Stimulated activated CD4-positive, alpha-beta T cell treated with anti-CD3 and anti-CD28 coated beads, Interleukin-1b, Interleukin-23, amount 100 ng/mL, for 4 hours (primary cell): Measurements from ENCODE around the gene PSMG3.

ENCODE experiments used
- DNase-seq, 2 donors: peaks; one replicate each; pipeline ENCODE4 v3.0.0-alpha.2; 2020; ENCODE audit warnings: low read depth in 2 of 2

PSMG3 gene, protein sequence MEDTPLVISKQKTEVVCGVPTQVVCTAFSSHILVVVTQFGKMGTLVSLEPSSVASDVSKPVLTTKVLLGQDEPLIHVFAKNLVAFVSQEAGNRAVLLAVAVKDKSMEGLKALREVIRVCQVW

DNA sequence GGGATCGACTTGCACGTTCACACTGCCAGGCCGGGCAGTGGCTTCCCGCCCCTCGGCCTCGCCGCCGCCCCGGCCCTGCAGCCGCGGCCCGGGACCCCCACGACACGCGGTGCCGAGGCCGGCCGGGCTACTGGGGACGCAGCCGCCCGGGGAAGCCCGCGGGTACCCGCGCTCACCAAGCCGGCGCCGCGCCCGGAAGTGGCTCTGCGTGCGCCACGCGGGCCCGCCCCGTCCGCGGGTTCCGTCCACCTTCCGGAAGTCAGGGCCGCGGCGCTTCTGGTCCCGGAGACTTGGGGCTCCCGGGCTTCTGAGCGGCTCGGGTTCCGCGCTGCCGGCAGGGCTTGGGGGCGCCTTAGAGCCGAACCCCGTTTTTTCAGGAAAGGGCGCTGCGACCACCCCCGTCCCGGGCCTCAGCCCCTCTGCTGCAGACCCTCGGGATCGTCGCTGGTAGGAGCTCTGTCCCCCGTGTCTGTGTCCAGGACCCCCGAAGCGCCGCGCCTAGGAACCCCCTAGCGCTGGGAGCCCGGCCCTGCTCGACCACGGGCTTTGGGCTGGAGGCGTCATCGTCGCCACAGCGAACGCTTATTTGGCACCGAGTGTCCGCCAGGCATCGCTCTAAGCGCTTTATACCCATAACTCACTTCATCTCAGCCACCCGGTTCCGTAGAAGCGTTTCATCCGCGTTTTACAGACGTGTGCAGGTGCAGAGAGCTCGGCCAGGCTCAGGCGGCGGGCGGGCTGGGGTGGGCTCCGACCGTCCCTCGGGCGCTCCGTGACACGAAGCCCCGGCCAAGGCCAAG lies at the start of gene PSMG3:
TSS of gene PSMG3 (minus strand) at position 200 of the 800 bp plus-strand sequence. CDS start 693 bp downstream, outside the sequence.
- DNase-seq: peak; percentile 73 to 86

DNA sequence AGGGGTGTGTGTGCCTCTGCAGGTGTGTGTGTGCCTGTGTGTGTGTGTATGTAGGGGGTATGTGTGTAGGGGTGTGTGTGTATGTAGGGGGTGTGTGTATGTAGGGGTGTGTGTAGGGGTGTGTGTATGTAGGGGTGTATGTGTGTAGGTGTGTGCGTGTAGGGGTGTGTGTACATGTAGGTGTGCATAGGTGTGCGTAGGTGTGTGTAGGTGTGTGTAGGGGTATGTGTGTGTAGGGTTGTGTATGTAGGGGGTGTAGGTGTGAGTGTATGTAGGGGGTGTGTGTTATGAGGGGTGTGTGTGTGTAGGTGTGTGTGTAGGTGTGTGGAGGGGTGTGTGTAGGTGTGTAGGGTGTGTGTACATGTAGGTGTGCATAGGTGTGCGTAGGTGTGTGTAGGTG lies 48.6 kb upstream of the PSMG3 start:
- DNase-seq: no peak

- no peak for DNase-seq
Observed at GRCh38 chr7:1617957-1618356, 48.1 kb upstream of the PSMG3 start.

DNA sequence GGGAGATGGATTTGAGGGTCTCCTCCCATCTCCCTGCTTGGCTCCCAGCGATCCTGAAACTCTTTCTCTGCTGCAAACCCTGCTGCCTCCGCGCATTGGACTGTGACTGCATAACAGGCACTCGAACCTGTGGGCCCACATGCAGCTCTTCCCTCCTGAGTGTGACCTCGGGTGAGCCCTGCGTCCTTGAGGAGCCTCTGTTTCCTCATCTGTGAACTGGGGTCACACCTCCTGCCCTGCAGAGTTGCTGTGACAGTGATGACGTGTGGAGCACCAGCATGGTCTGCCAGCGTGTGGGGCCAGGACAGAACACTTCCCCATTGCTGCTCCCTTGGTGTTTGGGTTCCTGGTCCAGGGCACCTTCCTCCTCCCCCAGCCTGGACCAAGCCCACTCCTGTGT lies 46.9 kb upstream of the PSMG3 start:
- DNase-seq: no peak

DNA sequence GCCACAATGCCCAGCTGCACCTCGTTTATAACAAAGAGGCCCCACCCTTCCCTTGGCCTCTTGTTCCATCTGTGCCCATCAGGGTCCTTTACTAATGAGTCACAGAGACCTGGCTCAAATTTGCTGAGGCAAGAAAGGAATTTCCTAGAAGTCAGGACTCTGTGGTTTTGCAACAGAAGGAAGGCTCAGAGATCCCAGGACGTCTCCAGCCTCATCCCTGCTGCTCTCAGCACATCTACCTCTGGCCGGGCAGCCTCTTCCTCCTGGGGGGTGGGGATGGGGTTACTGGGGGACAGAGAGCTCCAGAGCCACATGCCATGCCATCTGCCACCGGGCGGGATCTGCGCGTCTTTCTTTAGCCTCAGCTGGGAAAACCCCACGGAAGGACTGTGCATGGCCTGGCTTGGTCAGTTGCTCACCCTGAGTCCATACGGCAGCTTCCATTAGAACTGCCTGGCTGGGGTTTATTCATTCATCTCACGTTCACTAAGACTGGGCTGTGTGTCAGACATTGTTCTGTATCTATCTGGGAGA lies 41.9 kb upstream of the PSMG3 start:
- DNase-seq: no peak

- no peak for DNase-seq
Observed at GRCh38 chr7:1610678-1611302, 41.0 kb upstream of the PSMG3 start.

DNA sequence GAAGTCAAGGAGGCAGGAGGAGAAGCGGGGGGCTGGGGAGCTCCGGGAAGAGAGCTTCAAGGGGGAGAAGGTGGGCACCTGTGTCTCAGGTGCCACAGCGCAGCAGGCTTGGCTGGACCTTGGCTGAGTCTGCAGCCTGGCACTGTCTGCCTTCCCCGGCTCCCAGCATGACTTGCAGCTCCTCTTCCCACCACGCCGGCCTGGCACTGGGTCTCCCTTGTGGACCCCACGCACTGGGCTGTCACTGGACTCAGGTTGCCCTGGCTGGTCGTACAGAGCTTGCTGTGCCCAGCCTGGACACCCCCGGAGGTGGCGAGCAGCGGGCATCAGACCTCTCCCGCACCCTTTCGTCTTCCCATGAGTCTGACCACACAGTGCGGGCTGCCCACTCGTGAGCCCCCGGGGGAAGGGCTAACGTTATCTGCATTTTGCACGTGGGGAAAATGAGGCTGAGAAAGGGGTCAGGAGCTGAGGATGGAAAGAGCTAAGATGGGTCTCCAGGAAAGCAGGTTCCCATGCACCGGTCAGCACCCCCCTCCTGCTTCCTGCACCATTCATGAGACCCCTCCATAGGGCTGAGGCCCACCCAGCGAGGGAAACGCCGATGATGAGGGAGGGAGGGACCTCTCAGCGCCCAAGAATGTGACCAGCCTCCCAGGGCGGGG lies 40.3 kb upstream of the PSMG3 start:
- no peak for DNase-seq

DNA sequence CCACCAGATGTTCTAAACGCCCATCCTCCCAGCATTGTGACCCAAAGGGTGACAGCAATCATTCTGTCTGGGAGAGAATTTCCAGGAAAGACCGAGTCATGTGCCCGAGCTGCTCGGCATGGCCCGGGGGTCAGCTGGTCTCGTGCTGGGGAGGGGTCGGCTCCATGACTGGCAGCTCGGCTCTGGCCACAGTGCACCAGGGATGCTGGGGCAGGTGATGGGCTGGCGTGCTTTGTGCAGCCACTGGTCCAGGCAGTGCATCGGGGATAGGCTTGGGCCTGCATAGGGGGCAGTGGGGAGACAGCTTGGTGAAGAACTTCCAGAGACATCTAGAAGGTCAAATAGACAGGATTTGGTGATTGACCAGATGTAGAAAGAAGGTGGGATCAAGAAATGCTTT lies 39.2 kb upstream of the PSMG3 start:
- DNase-seq: no peak

DNA sequence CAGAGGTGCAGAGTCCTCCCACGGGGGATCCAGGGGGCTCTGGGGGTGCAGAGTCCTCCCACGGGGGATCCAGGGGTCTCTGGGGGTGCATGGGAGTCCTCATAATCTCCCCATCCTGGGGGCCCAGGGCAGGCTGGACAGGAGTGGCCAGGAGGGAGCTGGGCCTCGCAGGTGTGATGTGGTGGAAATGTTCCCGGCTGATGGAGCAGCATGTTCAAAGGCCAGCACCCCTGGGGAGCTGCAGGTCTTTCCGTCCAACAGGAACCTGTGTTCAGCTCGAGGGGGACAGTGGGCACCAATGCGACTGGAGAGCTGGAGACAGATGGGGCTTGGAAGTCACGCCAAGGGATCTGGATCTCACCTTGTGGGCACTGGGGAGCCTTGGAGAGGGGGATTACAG lies 38.5 kb upstream of the PSMG3 start:
- DNase-seq: no peak

GRCh38 chr7:1607696-1608095 lies 37.9 kb upstream of the PSMG3 start:
- DNase-seq: no peak

- no peak for DNase-seq
Observed at GRCh38 chr7:1607001-1607400, 37.2 kb upstream of the PSMG3 start.

DNA sequence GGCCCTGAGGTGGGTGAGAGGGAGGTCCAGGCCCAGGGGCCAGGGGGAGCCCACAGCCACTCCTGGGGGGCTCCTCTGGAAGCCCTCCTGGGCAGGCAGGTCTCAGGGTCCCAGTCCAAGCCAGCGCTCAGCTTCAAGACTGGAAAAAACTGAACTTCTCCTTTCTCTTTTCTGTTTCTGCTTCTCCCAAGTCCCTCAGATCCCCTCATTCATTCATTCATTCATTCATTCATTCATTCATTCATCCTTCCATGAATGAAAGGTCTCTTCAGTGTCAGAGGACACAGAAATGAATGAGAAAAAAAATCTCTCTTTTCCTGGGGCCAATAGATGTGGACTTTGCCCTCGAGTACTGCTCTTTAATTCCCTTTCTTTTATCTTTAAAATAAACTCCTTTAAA lies 34.6 kb upstream of the PSMG3 start:
- no peak for DNase-seq

GRCh38 chr7:1603346-1604225 lies 33.8 kb upstream of the PSMG3 start:
- no peak for DNase-seq

DNA sequence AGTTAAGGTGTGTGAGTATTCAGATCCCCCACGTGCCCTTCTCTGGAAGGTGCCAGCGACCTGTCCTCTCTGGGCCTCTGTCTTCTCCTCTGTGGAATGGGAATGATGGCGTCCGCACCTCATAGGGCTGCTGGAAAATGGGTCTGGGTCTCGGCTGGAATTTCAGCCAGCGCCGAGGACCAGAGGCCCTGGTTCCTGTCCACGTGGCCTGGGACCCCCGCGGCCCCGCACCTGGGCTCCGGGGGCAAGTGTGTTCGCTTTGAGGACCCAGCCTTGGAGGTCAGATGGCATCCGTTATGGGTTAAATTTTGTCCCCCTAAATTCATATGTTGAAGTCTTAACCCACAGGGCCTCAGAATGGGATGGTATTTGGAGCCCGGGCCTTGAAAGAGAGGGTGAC lies 32.6 kb upstream of the PSMG3 start:
- DNase-seq: no peak

DNA sequence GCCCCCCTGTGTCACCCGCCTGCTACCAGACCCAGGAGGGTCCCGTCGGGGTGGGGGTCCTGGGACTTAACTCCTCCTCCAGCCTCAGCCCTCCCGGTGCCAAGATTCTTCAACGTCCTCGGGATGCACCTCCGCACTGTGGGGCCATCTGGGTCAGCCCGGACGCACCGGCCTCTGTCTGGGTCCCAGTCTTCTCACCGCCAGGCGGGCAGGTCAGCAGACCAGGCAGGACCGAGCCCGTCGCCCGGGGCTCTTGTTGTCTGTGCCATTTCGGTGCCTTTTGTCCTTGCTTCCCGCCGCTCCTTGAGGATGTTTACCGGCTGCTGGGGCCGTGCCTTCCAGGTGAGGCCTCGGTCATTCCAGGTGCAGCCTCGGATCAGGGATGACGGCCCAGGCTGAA lies 32.1 kb upstream of the PSMG3 start:
- no peak for DNase-seq

GRCh38 chr7:1599640-1600395 lies 30.0 kb upstream of the PSMG3 start:
- DNase-seq: no peak

- DNase-seq: no peak
Observed at GRCh38 chr7:1598961-1599639, 29.3 kb upstream of the PSMG3 start.

GRCh38 chr7:1598286-1598685 lies 28.5 kb upstream of the PSMG3 start:
- no peak for DNase-seq

DNA sequence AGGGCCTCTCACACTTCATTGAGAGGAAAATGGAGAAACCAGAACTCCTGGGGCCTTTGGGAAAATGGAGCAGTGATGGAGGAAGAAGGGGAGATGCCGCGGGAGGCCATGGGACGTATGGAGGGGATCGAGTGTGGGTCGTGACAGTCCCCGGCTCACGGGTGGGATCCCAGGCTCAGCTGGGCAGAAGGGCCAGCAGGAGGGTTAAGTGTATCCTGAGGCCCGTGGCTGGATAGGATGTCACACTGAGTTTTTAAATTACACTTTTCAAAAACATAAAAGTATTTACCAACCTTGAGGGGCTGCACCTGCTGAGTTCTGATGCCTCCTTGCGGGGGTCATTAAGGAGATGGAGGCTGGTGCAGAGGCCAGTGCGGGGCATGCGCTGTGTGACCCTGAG lies 28.0 kb upstream of the PSMG3 start:
- no peak for DNase-seq
